GM23338 (cell line): ENCODE measurements around the gene LCTL. TPM values are rescaled to one million over a fixed set of nuclear protein-coding genes. Genes with fewer than 3 reads are reported as not detected.
A peak's percentile ranks its signal among the peaks of the same experiment; 100 is the strongest.

ENCODE experiments used
- ATAC-seq: fragments of 200-7000 bp; cut with Tn5 transposase; 3 replicates; pipeline ENCODE4 v1.9.1; 2020
- DNase-seq: peaks from one replicate; pipeline ENCODE4 v3.0.0-alpha.2; 2015; ENCODE audit warnings: low spot score
- H2AFZ ChIP-seq: fragments of 200-600 bp; sonication (generic); 2 replicates; pipeline ENCODE4 v1.8.0; 2016; ENCODE audit warnings: antibody characterized with exemption, mild to moderate bottlenecking, moderate library complexity
- H3F3A ChIP-seq: fragments of 200-600 bp; sonication (generic); replicated peaks from 2 replicates; pipeline ENCODE4 v1.8.0; 2017; ENCODE audit warnings: antibody characterized with exemption, mixed run types, low read depth
- H3K27ac ChIP-seq: fragments of 200-600 bp; sonication (generic); 2 replicates; pipeline ENCODE4 v1.6.1; 2016; ENCODE audit warnings: low read depth
- H3K27me3 ChIP-seq: fragments of 200-600 bp; sonication (generic); 2 replicates; pipeline ENCODE4 v1.8.0; 2016; ENCODE audit warnings: mild to moderate bottlenecking, mixed run types, moderate library complexity; ENCODE audit not compliant: insufficient read depth
- H3K36me3 ChIP-seq: fragments of 200-600 bp; sonication (generic); 2 replicates; pipeline ENCODE4 v1.8.0; 2016; ENCODE audit warnings: mild to moderate bottlenecking; ENCODE audit not compliant: insufficient read depth
- H3K4me1 ChIP-seq: fragments of 200-600 bp; sonication (generic); 2 replicates; pipeline ENCODE4 v1.8.0; 2016; ENCODE audit warnings: mild to moderate bottlenecking, moderate library complexity; ENCODE audit not compliant: insufficient read depth
- H3K4me2 ChIP-seq: fragments of 200-600 bp; sonication (generic); 2 replicates; pipeline ENCODE4 v1.7.1; 2017; ENCODE audit warnings: mixed run types
- H3K4me3 ChIP-seq: fragments of 200-600 bp; sonication (generic); 2 replicates; pipeline ENCODE4 v1.6.1; 2016; ENCODE audit warnings: mixed run types
- H3K79me2 ChIP-seq: fragments of 200-600 bp; sonication (generic); replicated peaks from 2 replicates; pipeline ENCODE4 v1.8.0; 2017; ENCODE audit warnings: mild to moderate bottlenecking; ENCODE audit not compliant: insufficient read depth
- H3K9me2 ChIP-seq: fragments of 200-600 bp; sonication (generic); 2 replicates; pipeline ENCODE4 v1.8.0; 2017; ENCODE audit not compliant: insufficient read depth
- H4K20me1 ChIP-seq: fragments of 200-600 bp; sonication (generic); replicated peaks from 2 replicates; pipeline ENCODE4 v1.8.0; 2017; ENCODE audit warnings: mild to moderate bottlenecking; ENCODE audit not compliant: insufficient read depth
- H3K27ac Mint-ChIP-seq: 2 replicates; pipeline ENCODE4 v1.8.0; 2020; ENCODE audit warnings: inconsistent platforms, mild to moderate bottlenecking, moderate library complexity, mixed read lengths
- H3K27me3 Mint-ChIP-seq: 3 replicates; pipeline ENCODE4 v1.8.0; 2022; ENCODE audit warnings: low read depth, mild to moderate bottlenecking, moderate library complexity, mixed read lengths, inconsistent platforms; ENCODE audit not compliant: insufficient read depth, poor library complexity
- H3K36me3 Mint-ChIP-seq: 3 replicates; pipeline ENCODE4 v1.8.0; 2021; ENCODE audit warnings: low read depth, mild to moderate bottlenecking, inconsistent platforms, moderate library complexity, mixed read lengths
- H3K4me1 Mint-ChIP-seq: 3 replicates; pipeline ENCODE4 v1.8.0; 2020; ENCODE audit warnings: mild to moderate bottlenecking, inconsistent platforms, mixed read lengths
- H3K4me3 Mint-ChIP-seq: 3 replicates; pipeline ENCODE4 v1.8.0; 2021; ENCODE audit warnings: moderate library complexity, mild to moderate bottlenecking, inconsistent platforms, mixed read lengths
- H3K9me3 Mint-ChIP-seq: 3 replicates; pipeline ENCODE4 v1.8.0; 2020; ENCODE audit warnings: moderate library complexity, mild to moderate bottlenecking, inconsistent platforms, mixed read lengths
- CREB1 ChIP-seq: fragments of 250-450 bp; sonication (Bioruptor Pico); IDR thresholded peaks from 2 replicates; pipeline ENCODE4 v1.5.0; 2020; ENCODE audit warnings: low read depth, mild to moderate bottlenecking, moderate library complexity
- EZH2 ChIP-seq: fragments of 200-600 bp; sonication (generic); IDR thresholded peaks from one replicate; pipeline ENCODE4 v1.8.0; 2017; ENCODE audit warnings: antibody characterized with exemption, mild to moderate bottlenecking, low read depth; ENCODE audit not compliant: unreplicated experiment
- EZH2phosphoT487 ChIP-seq: fragments of 200-600 bp; sonication (generic); IDR thresholded peaks from one replicate; pipeline ENCODE4 v1.8.1; 2018; ENCODE audit warnings: antibody characterized with exemption; ENCODE audit not compliant: unreplicated experiment
- JUNB ChIP-seq: IDR thresholded peaks from one replicate; pipeline ENCODE4 v1.6.1; 2016; ENCODE audit warnings: antibody characterized with exemption; ENCODE audit not compliant: unreplicated experiment
- NANOG ChIP-seq: IDR thresholded peaks from 2 replicates; pipeline ENCODE4 v1.6.1; 2016; ENCODE audit warnings: antibody characterized with exemption, borderline replicate concordance
- POLR2AphosphoS5 ChIP-seq: IDR thresholded peaks from 2 replicates; pipeline ENCODE4 v1.6.1; 2016; ENCODE audit warnings: antibody characterized with exemption, low read depth
- STAT1 ChIP-seq: IDR thresholded peaks from one replicate; pipeline ENCODE4 v1.6.1; 2016; ENCODE audit warnings: antibody characterized with exemption; ENCODE audit not compliant: unreplicated experiment
- ZNF114 ChIP-seq: fragments of 250-450 bp; sonication (Bioruptor Pico); IDR thresholded peaks from 2 replicates; pipeline ENCODE4 v1.5.0; 2020; ENCODE audit warnings: mild to moderate bottlenecking, moderate library complexity
- ZNF331 ChIP-seq: fragments of 250-450 bp; sonication (Bioruptor Pico); IDR thresholded peaks from 2 replicates; pipeline ENCODE4 v1.5.0; 2020; ENCODE audit warnings: low read depth, mild to moderate bottlenecking, moderate library complexity
- polyA plus RNA-seq: library from polyadenylated mRNA; unstranded; fragments of >200 nt; fragmentation: Nextera tagmentation; extraction: Ambion mirVana; gene quantifications from 2 replicates; pipeline ENCODE4 v1.2.1, GENCODE V29; 2016
- total RNA-seq: library from RNA; depleted of rRNA; stranded (reverse); fragments of >200 nt; shearing (Covaris generic); gene quantifications from 2 replicates; pipeline ENCODE4 v1.2.3, GENCODE V29; 2014
- TF ChIP-seq, protein P1 (sequence below): IDR thresholded peaks from one replicate; pipeline ENCODE4 v1.6.1; 2018; ENCODE audit warnings: antibody characterized with exemption; ENCODE audit not compliant: unreplicated experiment
- TF ChIP-seq, protein P2 (sequence below): IDR thresholded peaks from 2 replicates; pipeline ENCODE4 v1.6.1; 2016; ENCODE audit warnings: antibody characterized with exemption
- TF ChIP-seq, protein P3 (sequence below), 2 experiments: fragments of 200-600 bp in 1 of 2; sonication (generic) in 1 of 2; conservative IDR thresholded peaks; 2 replicates each; pipeline versions ENCODE4 v1.5.1 to v1.6.1; 2016 to 2017; ENCODE audit warnings: antibody characterized with exemption in 2 of 2, low read depth in 2 of 2, mild to moderate bottlenecking in 2 of 2, moderate library complexity in 1 of 2
- TF ChIP-seq, protein P4 (sequence below): fragments of 250-450 bp; sonication (Bioruptor Pico); IDR thresholded peaks from 2 replicates; pipeline ENCODE4 v1.5.0; 2020; ENCODE audit warnings: mild to moderate bottlenecking, moderate library complexity

Gene LCTL
- total and polyA plus RNA-seq, 2 experiments from 2014 or later, result 2.3 to 5.6 TPM

DNA sequence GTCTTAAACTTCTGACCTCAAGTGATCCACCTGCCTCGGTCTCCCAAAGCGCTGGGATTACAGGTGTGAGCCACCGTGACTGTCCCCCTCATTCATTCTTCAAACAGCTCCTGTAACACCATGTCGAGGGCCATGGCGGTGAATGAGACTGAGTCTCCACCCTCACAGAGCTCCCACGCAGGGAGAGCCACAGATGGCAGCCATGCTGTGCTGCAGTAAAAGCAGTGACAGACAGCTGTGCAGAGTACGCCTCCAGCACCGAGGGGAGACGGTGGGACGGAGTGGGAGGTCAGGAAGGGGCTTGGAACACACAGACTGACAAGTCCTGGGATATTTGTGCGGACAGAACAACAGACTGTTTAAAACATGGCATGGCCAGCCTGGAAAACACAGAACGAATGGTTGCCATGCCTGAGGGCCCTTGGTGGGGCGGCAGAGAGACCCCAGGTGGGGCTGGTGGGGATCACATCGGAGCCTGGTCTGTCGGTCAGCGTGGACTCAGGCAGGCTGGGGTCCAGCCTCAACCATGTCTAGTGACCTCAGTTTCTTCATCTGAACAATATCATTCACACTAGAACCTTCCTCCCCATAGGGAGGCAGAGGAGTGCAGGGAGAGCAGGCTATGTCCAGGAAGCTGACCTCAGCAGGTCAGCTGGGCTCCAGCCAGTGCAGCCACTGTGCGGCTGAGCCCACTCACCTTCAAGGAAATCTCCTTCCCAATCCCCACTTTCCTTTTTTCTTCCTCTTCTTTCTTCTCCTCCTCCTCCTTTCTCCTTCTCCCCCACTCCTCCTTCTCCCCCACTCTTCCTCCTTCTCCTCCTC, 20.6 kb upstream of the LCTL start:
- Histone ChIP-seq H3K36me3 (no peaks in the 10 kb centered on the region), H3K9me2 (0 out of 2 replicates have a peak, but pooled peaks cover 4% of the 10 kb centered on the region), H3K79me2 (no peaks in the 10 kb centered on the region), H4K20me1 (no peaks in the 10 kb centered on the region), H3K4me3 (no peak overlapping the region), H3K27ac (no peak overlapping the region), H2AFZ (peak overlapping the region; percentile 56), H3F3A (no peaks in the 10 kb centered on the region), H3K4me2 (no peak overlapping the region), H3K4me1 (peaks cover 7% of the 10 kb centered on the region; the same call in 1 of the 2 replicates), H3K27me3 (no peaks in the 10 kb centered on the region)
- Mint-ChIP-seq H3K9me3 (no peaks in the 10 kb centered on the region), H3K4me3 (no peak overlapping the region), H3K27me3 (no peaks in the 10 kb centered on the region), H3K36me3 (no peaks in the 10 kb centered on the region), H3K27ac (no peak overlapping the region), H3K4me1 (peaks cover 24% of the 10 kb centered on the region)
- TF ChIP-seq NANOG, result no peak
- TF ChIP-seq JUNB, result no peak
- TF ChIP-seq, protein P1, sequence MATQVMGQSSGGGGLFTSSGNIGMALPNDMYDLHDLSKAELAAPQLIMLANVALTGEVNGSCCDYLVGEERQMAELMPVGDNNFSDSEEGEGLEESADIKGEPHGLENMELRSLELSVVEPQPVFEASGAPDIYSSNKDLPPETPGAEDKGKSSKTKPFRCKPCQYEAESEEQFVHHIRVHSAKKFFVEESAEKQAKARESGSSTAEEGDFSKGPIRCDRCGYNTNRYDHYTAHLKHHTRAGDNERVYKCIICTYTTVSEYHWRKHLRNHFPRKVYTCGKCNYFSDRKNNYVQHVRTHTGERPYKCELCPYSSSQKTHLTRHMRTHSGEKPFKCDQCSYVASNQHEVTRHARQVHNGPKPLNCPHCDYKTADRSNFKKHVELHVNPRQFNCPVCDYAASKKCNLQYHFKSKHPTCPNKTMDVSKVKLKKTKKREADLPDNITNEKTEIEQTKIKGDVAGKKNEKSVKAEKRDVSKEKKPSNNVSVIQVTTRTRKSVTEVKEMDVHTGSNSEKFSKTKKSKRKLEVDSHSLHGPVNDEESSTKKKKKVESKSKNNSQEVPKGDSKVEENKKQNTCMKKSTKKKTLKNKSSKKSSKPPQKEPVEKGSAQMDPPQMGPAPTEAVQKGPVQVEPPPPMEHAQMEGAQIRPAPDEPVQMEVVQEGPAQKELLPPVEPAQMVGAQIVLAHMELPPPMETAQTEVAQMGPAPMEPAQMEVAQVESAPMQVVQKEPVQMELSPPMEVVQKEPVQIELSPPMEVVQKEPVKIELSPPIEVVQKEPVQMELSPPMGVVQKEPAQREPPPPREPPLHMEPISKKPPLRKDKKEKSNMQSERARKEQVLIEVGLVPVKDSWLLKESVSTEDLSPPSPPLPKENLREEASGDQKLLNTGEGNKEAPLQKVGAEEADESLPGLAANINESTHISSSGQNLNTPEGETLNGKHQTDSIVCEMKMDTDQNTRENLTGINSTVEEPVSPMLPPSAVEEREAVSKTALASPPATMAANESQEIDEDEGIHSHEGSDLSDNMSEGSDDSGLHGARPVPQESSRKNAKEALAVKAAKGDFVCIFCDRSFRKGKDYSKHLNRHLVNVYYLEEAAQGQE, result no peak
- TF ChIP-seq ZNF114 (CRISPR knock-in tag), result no peak
- TF ChIP-seq, protein P2, sequence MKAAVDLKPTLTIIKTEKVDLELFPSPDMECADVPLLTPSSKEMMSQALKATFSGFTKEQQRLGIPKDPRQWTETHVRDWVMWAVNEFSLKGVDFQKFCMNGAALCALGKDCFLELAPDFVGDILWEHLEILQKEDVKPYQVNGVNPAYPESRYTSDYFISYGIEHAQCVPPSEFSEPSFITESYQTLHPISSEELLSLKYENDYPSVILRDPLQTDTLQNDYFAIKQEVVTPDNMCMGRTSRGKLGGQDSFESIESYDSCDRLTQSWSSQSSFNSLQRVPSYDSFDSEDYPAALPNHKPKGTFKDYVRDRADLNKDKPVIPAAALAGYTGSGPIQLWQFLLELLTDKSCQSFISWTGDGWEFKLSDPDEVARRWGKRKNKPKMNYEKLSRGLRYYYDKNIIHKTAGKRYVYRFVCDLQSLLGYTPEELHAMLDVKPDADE, result no peak
- no peak for TF ChIP-seq CREB1 (CRISPR knock-in tag)
- no peak for TF ChIP-seq ZNF331 (CRISPR knock-in tag)
- no peak for TF ChIP-seq STAT1
- TF ChIP-seq, protein P3, sequence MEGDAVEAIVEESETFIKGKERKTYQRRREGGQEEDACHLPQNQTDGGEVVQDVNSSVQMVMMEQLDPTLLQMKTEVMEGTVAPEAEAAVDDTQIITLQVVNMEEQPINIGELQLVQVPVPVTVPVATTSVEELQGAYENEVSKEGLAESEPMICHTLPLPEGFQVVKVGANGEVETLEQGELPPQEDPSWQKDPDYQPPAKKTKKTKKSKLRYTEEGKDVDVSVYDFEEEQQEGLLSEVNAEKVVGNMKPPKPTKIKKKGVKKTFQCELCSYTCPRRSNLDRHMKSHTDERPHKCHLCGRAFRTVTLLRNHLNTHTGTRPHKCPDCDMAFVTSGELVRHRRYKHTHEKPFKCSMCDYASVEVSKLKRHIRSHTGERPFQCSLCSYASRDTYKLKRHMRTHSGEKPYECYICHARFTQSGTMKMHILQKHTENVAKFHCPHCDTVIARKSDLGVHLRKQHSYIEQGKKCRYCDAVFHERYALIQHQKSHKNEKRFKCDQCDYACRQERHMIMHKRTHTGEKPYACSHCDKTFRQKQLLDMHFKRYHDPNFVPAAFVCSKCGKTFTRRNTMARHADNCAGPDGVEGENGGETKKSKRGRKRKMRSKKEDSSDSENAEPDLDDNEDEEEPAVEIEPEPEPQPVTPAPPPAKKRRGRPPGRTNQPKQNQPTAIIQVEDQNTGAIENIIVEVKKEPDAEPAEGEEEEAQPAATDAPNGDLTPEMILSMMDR (conservative IDR thresholded peaks at IDR 0.05; ENCODE audit: low read depth in 2 of 2), result no peak
- TF ChIP-seq, protein P4, sequence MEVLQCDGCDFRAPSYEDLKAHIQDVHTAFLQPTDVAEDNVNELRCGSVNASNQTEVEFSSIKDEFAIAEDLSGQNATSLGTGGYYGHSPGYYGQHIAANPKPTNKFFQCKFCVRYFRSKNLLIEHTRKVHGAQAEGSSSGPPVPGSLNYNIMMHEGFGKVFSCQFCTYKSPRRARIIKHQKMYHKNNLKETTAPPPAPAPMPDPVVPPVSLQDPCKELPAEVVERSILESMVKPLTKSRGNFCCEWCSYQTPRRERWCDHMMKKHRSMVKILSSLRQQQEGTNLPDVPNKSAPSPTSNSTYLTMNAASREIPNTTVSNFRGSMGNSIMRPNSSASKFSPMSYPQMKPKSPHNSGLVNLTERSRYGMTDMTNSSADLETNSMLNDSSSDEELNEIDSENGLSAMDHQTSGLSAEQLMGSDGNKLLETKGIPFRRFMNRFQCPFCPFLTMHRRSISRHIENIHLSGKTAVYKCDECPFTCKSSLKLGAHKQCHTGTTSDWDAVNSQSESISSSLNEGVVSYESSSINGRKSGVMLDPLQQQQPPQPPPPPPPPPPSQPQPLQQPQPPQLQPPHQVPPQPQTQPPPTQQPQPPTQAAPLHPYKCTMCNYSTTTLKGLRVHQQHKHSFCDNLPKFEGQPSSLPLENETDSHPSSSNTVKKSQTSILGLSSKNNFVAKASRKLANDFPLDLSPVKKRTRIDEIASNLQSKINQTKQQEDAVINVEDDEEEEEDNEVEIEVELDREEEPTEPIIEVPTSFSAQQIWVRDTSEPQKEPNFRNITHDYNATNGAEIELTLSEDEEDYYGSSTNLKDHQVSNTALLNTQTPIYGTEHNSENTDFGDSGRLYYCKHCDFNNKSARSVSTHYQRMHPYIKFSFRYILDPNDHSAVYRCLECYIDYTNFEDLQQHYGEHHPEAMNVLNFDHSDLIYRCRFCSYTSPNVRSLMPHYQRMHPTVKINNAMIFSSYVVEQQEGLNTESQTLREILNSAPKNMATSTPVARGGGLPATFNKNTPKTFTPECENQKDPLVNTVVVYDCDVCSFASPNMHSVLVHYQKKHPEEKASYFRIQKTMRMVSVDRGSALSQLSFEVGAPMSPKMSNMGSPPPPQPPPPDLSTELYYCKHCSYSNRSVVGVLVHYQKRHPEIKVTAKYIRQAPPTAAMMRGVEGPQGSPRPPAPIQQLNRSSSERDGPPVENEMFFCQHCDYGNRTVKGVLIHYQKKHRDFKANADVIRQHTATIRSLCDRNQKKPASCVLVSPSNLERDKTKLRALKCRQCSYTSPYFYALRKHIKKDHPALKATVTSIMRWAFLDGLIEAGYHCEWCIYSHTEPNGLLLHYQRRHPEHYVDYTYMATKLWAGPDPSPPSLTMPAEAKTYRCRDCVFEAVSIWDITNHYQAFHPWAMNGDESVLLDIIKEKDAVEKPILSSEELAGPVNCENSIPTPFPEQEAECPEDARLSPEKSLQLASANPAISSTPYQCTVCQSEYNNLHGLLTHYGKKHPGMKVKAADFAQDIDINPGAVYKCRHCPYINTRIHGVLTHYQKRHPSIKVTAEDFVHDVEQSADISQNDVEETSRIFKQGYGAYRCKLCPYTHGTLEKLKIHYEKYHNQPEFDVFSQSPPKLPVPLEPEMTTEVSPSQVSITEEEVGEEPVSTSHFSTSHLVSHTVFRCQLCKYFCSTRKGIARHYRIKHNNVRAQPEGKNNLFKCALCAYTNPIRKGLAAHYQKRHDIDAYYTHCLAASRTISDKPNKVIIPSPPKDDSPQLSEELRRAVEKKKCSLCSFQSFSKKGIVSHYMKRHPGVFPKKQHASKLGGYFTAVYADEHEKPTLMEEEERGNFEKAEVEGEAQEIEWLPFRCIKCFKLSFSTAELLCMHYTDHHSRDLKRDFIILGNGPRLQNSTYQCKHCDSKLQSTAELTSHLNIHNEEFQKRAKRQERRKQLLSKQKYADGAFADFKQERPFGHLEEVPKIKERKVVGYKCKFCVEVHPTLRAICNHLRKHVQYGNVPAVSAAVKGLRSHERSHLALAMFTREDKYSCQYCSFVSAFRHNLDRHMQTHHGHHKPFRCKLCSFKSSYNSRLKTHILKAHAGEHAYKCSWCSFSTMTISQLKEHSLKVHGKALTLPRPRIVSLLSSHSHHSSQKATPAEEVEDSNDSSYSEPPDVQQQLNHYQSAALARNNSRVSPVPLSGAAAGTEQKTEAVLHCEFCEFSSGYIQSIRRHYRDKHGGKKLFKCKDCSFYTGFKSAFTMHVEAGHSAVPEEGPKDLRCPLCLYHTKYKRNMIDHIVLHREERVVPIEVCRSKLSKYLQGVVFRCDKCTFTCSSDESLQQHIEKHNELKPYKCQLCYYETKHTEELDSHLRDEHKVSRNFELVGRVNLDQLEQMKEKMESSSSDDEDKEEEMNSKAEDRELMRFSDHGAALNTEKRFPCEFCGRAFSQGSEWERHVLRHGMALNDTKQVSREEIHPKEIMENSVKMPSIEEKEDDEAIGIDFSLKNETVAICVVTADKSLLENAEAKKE (CRISPR knock-in tag), result no peak
- TF ChIP-seq EZH2, result no peak
- no peak for TF ChIP-seq EZH2phosphoT487
- TF ChIP-seq POLR2AphosphoS5, result no peak
- no peak for ATAC-seq
- DNase-seq, result no peak
